NCI-H2196 (cell line): Measurements from ENCODE around the gene BTN1A1.
A peak's percentile ranks its signal among the peaks of the same experiment; 100 is the strongest.
"Not testable (repeated sequence)": the region's sequence is repeated elsewhere in the genome, so short reads cannot be mapped to it uniquely, and the experiment has no call there.

Source experiments
- DNase-seq: peaks from one replicate; lab custom pipeline; 2025; ENCODE audit not compliant: unreplicated experiment; lab: John Stamatoyannopoulos, UW

The BTN1A1 gene

GRCh38 chr6:26500102-26500501, at the start of gene BTN1A1:
TSS of gene BTN1A1 (plus strand) at chr6:26500303. CDS start at chr6:26501287, 984 bp downstream.
- DNase-seq, result no peak

GRCh38 chr6:26452631-26453235, 47.4 kb upstream of the BTN1A1 start:
- no peak for DNase-seq

- no peak for DNase-seq
Measured at GRCh38 chr6:26454631-26455030, 45.5 kb upstream of the BTN1A1 start.

DNA sequence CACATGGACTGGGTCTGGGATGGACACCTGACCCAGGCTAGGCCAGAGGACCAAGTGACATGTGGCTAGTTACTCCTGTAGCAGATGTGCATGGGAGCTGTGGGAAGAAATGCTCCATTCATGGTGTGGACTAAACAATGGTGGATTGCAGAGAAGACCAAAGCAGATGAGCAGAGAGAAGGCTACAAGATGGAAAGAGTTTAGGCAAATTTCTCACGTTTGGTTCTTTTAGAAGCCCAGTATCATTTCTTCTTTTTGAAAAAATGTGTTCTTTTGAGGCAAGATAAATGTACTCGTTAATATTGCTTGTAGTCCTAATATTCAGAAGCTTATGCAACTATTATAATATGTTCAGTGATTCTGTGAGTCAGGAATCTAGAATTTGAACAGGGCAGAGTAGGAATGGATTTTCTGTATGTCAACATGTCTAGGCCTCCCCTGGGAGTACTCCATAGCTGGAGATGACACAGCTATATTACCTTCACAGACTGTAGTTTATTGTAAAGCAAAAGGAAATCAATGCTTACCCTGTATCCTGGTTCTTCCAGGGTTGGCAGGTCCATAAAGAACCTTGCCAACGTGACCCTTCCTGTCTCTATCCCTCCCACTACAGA, 44.6 kb upstream of the BTN1A1 start:
- DNase-seq, result no peak

DNA sequence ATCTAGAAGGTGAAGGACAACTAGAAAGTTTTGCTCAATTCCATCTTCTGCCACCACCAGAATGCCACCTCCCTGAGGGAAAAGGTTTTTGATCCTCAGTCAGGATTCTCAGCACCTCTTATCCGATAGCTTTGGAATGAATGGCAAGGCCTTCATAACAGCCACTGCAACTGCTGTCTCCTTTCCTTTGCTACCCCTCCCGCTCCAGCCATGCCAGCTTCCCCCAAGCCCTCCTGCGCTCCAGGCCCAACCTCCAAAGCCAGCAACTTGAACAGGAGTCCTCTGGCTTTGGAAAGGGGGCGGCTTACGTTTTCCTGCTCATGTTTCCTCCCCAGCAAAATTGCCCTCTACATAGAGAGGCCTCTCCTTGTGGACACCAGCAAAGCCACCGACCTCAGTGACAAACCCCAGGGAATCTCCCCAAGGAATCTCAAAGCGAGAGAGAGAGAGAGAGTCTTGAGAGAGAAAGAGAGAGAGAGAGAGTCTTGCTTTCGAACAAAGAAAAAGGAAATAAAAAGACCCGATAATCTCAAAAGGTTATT, 42.8 kb upstream of the BTN1A1 start:
- no peak for DNase-seq

GRCh38 chr6:26457806-26458688, 42.1 kb upstream of the BTN1A1 start, which contains the start of gene BTN2A1:
TSS of gene BTN2A1 (plus strand) at chr6:26457955. CDS start at chr6:26458637, 682 bp downstream.
- peak; percentile 92 for DNase-seq

- DNase-seq, result no peak
Measured at GRCh38 chr6:26459023-26459810, 40.9 kb upstream of the BTN1A1 start.

GRCh38 chr6:26461353-26461752, 38.8 kb upstream of the BTN1A1 start:
- not testable (repeated sequence) for DNase-seq

DNA sequence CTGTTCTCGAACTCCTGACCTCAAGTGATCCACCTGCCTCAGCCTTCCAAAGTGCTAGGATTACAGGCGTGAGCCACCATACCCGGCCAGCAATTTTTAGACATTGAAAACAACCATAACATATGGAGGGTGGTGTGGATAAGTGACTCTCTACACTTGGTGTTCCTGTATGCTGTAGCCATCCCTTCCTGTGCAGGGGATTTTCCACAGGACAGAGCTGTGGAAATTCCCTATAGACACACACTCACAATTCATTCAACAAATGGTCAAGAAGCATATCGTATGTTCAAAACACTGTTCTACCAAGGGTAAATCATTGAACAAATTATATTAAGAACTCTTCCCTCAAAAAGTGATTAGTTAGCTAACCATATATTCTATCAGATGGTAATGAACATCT, 36.1 kb upstream of the BTN1A1 start:
- DNase-seq, result no peak

DNA sequence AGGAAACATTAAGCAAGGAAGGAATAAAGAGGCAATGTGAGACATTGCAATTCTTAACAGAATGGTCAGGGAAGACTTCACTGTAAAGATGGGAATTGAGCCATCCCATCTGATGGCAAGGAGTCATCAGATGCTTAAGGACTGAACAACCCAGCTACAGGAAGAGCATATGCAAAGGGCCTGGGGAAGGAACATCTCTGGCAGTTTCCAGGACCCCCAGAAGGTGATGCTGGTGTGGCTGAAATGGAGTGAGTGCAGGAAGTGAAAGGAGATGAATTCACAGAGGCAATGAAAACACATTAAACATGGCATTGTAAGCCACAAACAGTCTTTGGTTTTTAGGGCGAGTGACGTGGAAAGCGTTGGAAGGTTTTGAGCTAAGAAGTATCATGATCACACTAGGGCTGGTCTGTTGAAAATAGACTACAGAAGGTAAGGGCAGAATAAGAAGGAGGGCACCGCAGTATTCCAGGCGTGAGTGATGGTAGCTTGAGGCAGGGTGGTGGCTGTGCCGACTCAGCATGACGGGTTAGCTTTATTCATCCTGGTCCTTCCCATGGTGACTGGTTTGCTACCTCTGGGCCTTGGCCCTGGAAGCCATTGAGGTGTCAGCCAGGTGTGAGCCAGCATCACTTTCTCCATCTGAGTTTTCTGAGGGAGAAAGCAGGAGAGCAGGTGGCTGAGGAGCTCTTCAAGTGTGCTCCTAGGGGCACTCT, 35.5 kb upstream of the BTN1A1 start:
- DNase-seq, result no peak

DNA sequence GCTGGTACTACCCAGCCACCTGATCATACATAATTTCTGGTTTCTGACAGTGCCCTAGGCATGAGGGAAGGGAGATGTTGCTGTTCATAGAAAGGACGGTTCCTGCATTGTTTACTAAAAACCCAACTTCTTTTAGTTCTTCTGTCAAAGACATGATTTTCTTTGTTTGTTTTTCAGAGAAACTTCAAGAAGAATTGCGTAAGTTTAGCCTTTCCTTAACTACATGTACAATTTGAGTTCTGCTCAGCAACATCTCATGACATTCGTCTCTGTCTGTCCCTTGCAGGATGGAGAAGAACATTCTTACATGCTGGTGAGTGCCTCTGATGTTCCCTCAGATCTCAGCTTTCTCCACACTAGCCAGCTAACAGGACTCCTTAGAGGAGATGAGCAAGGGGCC, 34.3 kb upstream of the BTN1A1 start:
- no peak for DNase-seq

GRCh38 chr6:26468829-26469228, 31.3 kb upstream of the BTN1A1 start:
- no peak for DNase-seq

DNA sequence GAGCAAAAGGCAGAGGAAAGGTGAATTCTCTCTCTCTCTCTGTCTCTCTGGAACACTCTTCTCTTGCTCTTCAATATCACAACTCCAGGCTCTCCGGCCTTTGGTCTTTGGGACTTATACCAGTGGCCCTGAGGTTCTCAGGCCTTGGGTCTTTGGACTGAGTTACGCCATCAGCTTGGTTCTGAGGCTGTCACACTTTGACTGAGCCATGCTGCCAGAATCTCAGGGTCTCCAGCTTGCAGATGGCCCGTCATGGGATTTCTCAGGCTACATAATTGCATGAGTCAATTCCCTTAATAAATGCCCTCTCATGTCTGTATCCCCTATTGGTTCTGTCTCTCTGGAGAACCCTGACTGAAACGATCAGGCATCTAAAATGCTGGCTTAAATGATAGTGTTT, 29.5 kb upstream of the BTN1A1 start:
- DNase-seq, result no peak

- no peak for DNase-seq
Measured at GRCh38 chr6:26471970-26472369, 28.1 kb upstream of the BTN1A1 start.

DNA sequence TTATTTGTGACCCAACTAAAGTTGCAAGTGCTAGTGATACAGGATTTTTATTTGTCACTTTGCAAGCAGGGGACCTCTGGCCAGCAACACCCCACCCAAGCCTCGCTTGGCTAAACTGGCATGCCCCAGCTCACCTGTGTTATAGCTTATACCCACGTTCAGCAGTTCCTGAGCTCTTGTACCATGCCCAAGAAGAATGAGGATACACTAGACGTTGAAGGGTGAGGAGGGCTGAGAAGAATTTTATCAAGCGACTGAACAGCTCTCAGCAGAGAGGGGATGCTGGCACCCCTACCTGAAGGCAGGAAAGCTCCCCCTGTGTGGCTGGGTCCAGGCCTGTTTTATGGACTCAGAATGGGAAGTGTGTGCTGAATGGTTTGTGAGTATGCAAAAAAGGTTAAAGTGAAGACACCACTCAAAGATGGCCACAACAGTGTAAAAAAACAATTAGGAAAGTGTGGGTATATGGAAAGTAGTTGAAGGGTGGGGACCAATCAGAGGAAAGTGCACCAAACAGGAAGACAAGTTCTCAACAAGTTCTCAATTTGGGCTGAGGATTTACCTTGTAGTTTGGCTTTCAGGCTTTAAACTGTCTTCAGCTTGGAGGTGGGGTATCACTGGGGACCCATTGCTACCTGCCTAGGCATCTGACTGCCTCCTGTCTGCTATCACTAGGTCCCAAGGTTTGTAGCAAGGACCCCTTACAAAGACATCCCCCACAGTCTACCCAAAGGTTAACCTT, 27.4 kb upstream of the BTN1A1 start:
- no peak for DNase-seq

DNA sequence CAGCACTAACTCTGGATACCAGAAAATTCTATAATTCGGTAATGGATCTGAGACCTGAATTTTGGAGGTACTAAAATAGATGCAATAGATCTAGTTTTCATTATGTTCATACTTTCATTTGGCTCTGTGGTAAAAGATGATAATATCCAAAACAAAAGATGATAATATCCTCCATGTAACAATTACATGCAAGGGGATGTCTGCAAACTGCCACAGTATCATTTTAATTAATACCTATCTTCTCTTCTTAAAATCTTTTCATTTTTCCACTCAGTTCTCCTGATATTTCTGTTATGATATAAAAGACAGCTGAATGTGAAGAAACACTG, 26.7 kb upstream of the BTN1A1 start:
- DNase-seq, result no peak

DNA sequence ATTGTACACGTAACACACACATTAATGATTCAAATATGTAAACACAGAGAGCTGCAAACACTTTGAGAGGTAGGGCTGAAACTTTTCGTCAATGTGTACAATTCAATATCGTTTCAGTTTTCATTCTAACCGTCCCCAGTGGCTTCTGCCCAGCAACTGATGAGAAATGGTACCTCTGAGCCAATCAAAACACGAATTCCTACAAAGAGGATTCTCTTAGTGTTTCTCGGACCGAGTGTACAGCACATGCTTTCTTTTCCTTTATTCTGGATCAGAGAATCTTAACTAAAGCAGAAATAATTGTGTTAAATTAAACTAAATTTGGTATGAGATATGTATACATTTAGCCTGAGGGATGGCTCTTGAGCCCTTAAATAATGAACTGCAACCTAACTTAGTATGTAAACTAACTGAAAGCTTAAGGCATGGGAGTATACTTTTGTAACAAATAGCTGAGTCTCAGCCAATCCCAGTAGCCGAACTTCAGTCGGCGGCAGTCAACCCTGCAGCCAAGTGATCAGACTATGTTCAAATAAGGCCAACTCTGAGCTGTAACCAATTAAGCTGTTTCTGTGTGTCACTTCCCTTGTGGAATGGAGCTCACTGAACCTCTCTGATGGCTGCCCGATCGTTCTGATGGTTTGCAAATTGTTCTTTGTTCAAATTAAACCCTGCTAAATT, 26.2 kb upstream of the BTN1A1 start:
- peak; percentile 84 for DNase-seq

DNA sequence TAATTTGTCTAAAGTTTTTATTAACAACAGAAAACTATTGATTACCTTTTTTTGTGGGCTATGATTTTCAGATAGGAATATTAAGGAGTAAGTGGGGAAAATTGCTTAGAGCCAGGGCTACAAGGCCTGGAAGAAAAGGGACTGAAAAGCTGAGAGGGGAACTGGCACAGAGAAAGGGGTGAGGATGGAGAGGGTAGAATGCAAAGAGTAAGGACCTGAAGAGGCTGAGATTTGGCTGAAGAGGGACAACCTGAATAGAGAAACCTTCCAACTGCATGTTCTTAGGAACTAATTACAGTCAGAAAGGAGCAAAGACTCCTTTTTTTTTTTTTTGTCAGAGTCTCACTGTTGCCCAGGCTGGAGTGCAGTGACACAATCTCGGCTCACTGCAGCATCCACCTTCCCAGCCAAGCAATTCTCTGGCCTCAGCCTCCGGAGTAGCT, 25.6 kb upstream of the BTN1A1 start:
- DNase-seq, result no peak
